Measurements from ENCODE around the gene NCOR2. TPM values are rescaled to one million over a fixed set of nuclear protein-coding genes. Genes with fewer than 3 reads are reported as not detected.

The NCOR2 gene
- total RNA-seq, 2 donors from 2014 or later = 228 to 229 TPM

- no peak for DNase-seq (ENCODE audit: low spot score)
- no peak for ATAC-seq (ENCODE audit: insufficient number of reproducible peaks, low FRiP score, low read depth)
- Histone ChIP-seq H3K36me3 (no peaks in the 10 kb centered on the region), H3K9me3 (no peaks in the 10 kb centered on the region), H3K4me1 (ENCODE audit: control insufficient read depth in 1 of 2, low read depth in 2 of 2) (peaks cover 32 to 53% of the 10 kb centered on the region in 2 donors), H3K27ac (no peak overlapping the region), H3K27me3 (replicated peaks; ENCODE audit: insufficient read depth) (no peaks in the 10 kb centered on the region), H3K4me3 (no peak overlapping the region)
- TF ChIP-seq, protein P1, sequence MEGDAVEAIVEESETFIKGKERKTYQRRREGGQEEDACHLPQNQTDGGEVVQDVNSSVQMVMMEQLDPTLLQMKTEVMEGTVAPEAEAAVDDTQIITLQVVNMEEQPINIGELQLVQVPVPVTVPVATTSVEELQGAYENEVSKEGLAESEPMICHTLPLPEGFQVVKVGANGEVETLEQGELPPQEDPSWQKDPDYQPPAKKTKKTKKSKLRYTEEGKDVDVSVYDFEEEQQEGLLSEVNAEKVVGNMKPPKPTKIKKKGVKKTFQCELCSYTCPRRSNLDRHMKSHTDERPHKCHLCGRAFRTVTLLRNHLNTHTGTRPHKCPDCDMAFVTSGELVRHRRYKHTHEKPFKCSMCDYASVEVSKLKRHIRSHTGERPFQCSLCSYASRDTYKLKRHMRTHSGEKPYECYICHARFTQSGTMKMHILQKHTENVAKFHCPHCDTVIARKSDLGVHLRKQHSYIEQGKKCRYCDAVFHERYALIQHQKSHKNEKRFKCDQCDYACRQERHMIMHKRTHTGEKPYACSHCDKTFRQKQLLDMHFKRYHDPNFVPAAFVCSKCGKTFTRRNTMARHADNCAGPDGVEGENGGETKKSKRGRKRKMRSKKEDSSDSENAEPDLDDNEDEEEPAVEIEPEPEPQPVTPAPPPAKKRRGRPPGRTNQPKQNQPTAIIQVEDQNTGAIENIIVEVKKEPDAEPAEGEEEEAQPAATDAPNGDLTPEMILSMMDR (IDR thresholded peaks at IDR 0.05) = no peak
Observed at GRCh38 chr12:124561231-124561630, 6.2 kb downstream of the NCOR2 start.

- H3K36me3 ChIP-seq = no peaks in the 10 kb centered on the region
- ATAC-seq (ENCODE audit: insufficient number of reproducible peaks, low FRiP score, low read depth) = no peak
- TF ChIP-seq, protein P1 (IDR thresholded peaks at IDR 0.05) = no peak
- H3K4me1 ChIP-seq (ENCODE audit: control insufficient read depth in 1 of 2, low read depth in 2 of 2) = peaks cover 25 to 53% of the 10 kb centered on the region in 2 donors
- no peak for DNase-seq (ENCODE audit: low spot score)
- no peak overlapping the region for H3K27ac ChIP-seq
- H3K4me3 ChIP-seq = no peak overlapping the region
- no peaks in the 10 kb centered on the region for H3K9me3 ChIP-seq
- H3K27me3 ChIP-seq (replicated peaks; ENCODE audit: insufficient read depth) = no peaks in the 10 kb centered on the region
Observed at GRCh38 chr12:124560146-124560890, 7.1 kb downstream of the NCOR2 start.

DNA sequence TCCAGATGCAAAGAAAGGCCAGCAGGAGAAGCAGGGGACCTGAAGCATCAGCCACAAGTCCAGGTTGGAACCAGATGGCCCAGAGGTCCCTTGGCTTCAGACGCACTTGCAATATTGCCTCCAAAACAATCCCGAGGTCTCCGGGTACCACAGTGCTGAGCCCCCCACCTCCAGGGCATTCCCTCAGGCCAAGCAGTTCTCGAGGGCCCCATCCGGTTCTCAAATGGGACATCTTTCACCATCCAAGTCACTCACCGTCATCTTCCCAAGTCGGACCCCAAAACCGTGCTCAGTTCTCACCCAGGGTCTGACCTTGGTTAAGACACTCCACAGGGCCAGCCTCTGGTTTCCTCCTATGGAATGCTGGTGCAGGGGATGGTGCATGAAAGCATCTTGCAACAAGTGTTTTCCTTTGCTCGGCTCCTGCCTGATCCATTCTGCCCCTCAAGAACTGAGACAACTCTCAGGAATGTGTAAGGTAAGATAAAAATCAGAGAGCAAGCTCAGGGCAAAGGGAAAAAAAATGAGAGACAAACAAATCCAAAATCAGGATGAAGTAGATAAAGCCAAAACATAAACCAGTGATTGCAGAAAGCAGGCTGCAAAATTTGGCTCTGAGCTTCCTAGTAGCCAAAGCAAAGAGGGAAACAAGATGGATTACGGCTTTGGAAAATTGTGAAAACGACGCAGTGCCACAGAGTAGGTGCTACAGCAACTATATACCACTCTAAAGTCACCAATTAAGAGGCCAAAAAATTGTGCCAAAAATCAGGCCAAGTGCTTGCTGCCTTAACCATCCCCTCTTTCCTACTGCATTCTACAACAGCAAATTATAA is 8.0 kb downstream of the NCOR2 start:
- no peak overlapping the region for H3K4me3 ChIP-seq
- H3K9me3 ChIP-seq = no peaks in the 10 kb centered on the region
- TF ChIP-seq, protein P1 (IDR thresholded peaks at IDR 0.05) = no peak
- H3K27ac ChIP-seq = no peak overlapping the region
- H3K4me1 ChIP-seq (ENCODE audit: control insufficient read depth in 1 of 2, low read depth in 2 of 2) = peaks cover 25 to 53% of the 10 kb centered on the region in 2 donors
- no peaks in the 10 kb centered on the region for H3K36me3 ChIP-seq
- no peaks in the 10 kb centered on the region for H3K27me3 ChIP-seq (replicated peaks; ENCODE audit: insufficient read depth)
- DNase-seq (ENCODE audit: low spot score) (no peak), ATAC-seq (ENCODE audit: insufficient number of reproducible peaks, low FRiP score, low read depth) (no peak)

DNA sequence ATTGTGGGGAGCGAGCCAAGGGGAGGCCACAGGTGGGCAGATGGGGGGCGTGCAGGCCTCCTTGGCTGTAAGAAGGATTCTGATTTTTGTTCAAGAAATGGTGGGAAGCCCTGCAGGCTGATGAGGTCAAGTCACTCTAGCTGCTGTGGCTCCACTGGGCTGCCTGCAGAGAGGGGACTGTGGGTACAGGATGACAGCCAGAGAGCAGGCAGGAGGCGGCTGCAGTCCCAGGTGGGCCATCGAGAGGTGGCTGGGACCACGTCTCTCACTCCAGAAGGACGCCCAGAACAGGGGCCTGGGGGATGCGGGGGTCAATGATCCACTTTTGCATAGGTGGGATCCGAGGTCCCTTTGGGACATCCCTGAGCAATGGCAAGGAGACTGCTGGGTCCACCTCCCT is 9.1 kb downstream of the NCOR2 start:
- no peak for ATAC-seq (ENCODE audit: insufficient number of reproducible peaks, low FRiP score, low read depth)
- no peak overlapping the region for H3K27ac ChIP-seq
- peaks cover 21 to 55% of the 10 kb centered on the region in 2 donors for H3K4me1 ChIP-seq (ENCODE audit: control insufficient read depth in 1 of 2, low read depth in 2 of 2)
- no peaks in the 10 kb centered on the region for H3K36me3 ChIP-seq
- no peak for DNase-seq (ENCODE audit: low spot score)
- H3K4me3 ChIP-seq = no peak overlapping the region
- H3K9me3 ChIP-seq = no peaks in the 10 kb centered on the region
- no peaks in the 10 kb centered on the region for H3K27me3 ChIP-seq (replicated peaks; ENCODE audit: insufficient read depth)
- TF ChIP-seq, protein P1 (IDR thresholded peaks at IDR 0.05) = no peak

DNA sequence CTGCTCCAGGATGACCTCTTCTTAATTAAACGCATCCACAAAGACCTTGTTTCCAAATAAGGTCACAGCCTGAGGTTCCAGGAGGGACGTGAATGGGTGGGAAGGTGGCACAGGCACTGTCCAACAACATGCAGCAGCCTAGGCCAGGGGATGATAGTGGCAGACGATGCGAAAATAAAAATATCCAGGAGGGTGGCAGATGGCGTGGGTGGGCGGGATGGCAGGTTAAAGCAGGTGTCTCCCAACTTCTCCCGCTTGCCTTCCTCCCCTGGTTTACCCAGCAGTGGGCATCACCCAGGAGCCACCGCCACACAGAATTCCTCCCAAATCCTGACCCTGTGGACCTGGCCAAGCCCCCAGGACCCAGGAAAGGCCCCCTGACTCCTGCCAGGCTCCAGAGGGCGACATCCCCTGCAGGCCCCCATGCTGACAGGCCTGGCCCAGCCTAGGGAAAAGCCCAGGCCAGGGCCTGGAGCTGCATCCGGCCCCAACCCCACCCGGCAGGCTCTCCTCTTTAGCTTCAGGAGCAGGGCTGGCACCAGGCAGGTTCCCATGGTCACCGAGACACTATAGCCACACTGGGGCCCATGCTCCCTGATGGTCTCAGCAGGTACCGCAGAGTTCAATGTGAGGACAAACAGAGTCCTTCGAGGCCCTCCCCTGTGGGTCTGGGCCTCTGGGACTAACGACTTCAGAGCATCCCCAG is 9.7 kb downstream of the NCOR2 start:
- no peak for ATAC-seq (ENCODE audit: insufficient number of reproducible peaks, low FRiP score, low read depth)
- Histone ChIP-seq H3K27me3 (replicated peaks; ENCODE audit: insufficient read depth) (no peaks in the 10 kb centered on the region), H3K4me1 (ENCODE audit: control insufficient read depth in 1 of 2, low read depth in 2 of 2) (peaks cover 21 to 53% of the 10 kb centered on the region in 2 donors), H3K9me3 (no peaks in the 10 kb centered on the region), H3K4me3 (no peak overlapping the region), H3K27ac (no peak overlapping the region), H3K36me3 (no peaks in the 10 kb centered on the region)
- no peak for DNase-seq (ENCODE audit: low spot score)
- TF ChIP-seq, protein P1 (IDR thresholded peaks at IDR 0.05) = no peak

Measured in thoracic aorta (tissue), 2 donors.